OCI-M1 (cell line): ENCODE results near the gene UBAC2.

Source experiments
- DNase-seq: peaks from one replicate; lab custom pipeline; 2025; lab: John Stamatoyannopoulos, UW

Gene UBAC2

GRCh38 chr13:99339230-99339721 lies 138.6 kb downstream of the UBAC2 start:
- DNase-seq = peak; percentile 61

GRCh38 chr13:99339736-99340397 lies 139.2 kb downstream of the UBAC2 start:
- peak; percentile 85 for DNase-seq

- no peak for DNase-seq
These were observed 140.0 kb downstream of the UBAC2 start for GRCh38 chr13:99340638-99341037.

GRCh38 chr13:99341969-99342722 lies 141.5 kb downstream of the UBAC2 start:
- no peak for DNase-seq

- DNase-seq = no peak
These were observed 142.2 kb downstream of the UBAC2 start for GRCh38 chr13:99342723-99343315.

- DNase-seq = no peak
These were observed 144.1 kb downstream of the UBAC2 start for GRCh38 chr13:99344610-99345208.

- no peak for DNase-seq
These were observed 144.7 kb downstream of the UBAC2 start for GRCh38 chr13:99345345-99345744.

- no peak for DNase-seq
These were observed 145.8 kb downstream of the UBAC2 start for GRCh38 chr13:99346335-99347042.

GRCh38 chr13:99347335-99347878 lies 146.8 kb downstream of the UBAC2 start:
- DNase-seq = no peak

- DNase-seq = no peak
These were observed 147.3 kb downstream of the UBAC2 start for GRCh38 chr13:99347911-99348451.

- DNase-seq = no peak
These were observed 149.5 kb downstream of the UBAC2 start for GRCh38 chr13:99350191-99350590.

- no peak for DNase-seq
These were observed 151.1 kb downstream of the UBAC2 start for GRCh38 chr13:99351772-99352171.

- no peak for DNase-seq
These were observed 151.9 kb downstream of the UBAC2 start for GRCh38 chr13:99352351-99353245.

GRCh38 chr13:99353246-99353600 lies 152.6 kb downstream of the UBAC2 start:
- DNase-seq = no peak

- DNase-seq = no peak
These were observed 153.2 kb downstream of the UBAC2 start for GRCh38 chr13:99353836-99354235.

GRCh38 chr13:99354371-99354951 lies 153.8 kb downstream of the UBAC2 start:
- no peak for DNase-seq

- no peak for DNase-seq
These were observed 154.8 kb downstream of the UBAC2 start for GRCh38 chr13:99355267-99356011.

GRCh38 chr13:99356012-99356261 lies 155.3 kb downstream of the UBAC2 start:
- no peak for DNase-seq

- DNase-seq = peak; percentile 94
These were observed 155.8 kb downstream of the UBAC2 start for GRCh38 chr13:99356262-99357091.
